ENCODE results near the gene CCL16.
A peak's percentile ranks its signal among the peaks of the same experiment; 100 is the strongest.

The CCL16 gene

GRCh38 chr17:35986643-35987042, 5.3 kb upstream of the CCL16 start, which contains the start of gene CCL14:
Gene CCL14 (minus strand): TSS chr17:35986729. CDS start chr17:35986649, 80 bp downstream.
- no peak for DNase-seq (ENCODE audit: low read depth)

DNA sequence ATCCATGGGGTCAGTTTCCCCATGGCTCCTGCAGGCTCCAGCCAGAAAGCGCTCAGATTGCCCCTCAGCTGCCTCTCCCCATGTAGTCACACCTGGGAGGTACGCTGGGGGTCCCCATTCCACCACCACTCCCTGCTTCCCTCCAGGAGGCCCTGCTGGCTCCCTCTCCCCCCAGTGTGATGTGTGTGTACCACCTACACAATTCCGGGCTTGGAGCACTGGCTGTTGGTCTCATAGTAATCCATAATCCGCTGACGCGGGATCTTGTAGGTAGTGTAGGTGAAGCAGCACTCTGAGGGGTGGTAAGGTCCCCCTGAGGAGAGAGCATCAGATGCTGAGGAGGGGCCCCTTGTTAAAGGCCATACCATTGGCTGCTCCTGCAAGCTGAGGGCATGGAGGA, 2.8 kb upstream of the CCL16 start:
- no peak for DNase-seq (ENCODE audit: low read depth)

DNA sequence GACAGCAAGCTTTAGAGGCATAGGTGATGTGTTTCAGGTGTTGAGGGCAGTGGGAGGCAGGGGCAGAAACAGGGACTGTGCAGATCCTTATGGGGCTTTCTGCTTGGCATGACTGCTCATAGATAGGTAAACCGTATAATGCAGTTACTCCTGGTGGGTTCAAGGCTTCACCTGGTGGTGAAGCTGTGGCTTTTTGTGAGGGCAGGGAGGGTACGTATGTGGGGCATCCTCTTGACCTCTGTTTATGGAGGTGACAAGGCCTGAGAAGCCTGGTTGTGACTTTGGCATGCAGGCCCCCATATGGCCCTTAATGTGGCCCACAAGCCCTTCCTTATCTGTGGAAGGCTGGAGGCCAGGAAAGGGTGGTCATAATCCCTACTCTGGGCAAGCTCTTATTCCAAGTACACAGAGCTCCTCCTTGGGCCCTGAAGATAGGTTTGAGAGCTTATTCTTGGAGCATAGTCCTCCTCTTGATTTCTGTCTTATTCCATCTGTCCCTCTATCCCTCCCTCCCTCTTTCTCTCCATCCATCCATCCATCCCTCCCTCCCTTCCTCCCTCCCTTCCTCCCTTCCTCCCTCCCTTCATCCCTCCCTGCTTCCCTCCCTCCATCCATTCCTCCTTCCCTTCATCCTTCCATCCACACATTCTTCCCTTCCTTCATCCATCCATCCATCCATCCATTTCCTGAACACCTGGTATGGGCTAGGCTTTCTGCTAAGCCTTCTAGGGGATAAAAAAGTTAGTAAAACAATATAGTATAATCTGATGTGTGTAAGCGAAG, 1.3 kb upstream of the CCL16 start:
- no peak for DNase-seq (ENCODE audit: low read depth)

- DNase-seq (ENCODE audit: low read depth) = no peak
Measured at GRCh38 chr17:35981908-35982330, 622 bp upstream of the CCL16 start.

- DNase-seq (ENCODE audit: low read depth) = no peak
Measured at GRCh38 chr17:35978346-35978745, 3.0 kb downstream of the CCL16 start.

DNA sequence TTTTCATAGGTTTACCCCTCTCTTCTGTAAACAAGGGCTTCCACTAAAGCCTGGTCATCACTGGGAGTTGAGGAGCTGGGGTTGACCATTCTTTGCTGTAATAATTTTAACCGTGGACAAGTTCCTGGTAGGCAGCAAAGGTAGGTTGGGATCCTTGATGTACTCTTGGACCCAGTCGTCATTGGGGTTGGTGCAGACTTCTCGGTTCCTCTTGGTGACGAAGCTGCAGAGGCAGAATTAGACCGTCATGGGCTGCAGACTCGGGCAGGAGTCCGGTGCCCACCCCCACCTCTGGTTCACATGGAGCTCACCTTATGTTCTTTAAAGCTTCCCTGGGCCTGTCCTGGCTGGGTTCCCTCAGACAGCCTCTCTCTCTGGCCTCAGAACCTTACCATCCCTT, 3.8 kb downstream of the CCL16 start:
- DNase-seq (ENCODE audit: low read depth) = no peak

- no peak for DNase-seq (ENCODE audit: low read depth)
Measured at GRCh38 chr17:35973333-35974260, 7.7 kb downstream of the CCL16 start.

DNA sequence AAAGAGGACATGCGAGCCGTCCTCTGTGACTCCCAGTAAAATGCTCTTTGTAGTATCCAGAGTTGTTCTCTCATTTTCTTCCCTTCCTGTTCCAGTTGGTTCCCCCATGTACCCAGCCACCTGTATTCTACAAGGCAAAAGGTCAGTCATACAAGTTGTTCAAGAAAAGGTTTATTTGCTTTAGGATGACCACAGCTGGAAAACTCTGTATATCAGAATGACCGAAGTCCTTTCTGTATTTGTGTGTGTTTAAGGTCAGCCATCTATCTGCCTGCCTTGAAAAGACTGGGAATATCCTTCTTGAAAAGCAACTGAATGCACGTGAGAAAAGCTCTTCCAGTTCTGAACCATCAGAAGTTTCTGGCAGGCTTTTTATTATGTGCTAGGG, 8.4 kb downstream of the CCL16 start:
- DNase-seq (ENCODE audit: low read depth) = no peak

GRCh38 chr17:35972535-35972934, 8.8 kb downstream of the CCL16 start:
- no peak for DNase-seq (ENCODE audit: low read depth)

DNA sequence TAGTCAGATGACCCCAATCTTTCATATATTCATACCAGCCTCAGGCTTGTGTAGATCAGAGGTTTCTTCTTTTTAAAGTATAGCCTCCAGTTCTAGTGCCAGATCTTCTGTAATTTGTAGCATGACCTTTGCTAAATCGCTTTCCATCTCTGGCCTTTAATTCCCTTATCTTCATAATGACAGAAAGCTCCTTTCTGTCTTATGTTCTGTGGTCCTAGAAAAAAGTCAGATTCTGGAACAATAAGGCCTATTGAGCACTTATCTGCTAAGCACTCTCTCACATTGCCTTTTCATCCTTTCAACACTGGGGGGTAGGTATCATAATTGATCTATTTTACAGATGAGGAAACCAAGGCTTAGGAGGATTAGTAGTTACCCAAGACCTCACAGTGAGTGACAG, 9.2 kb downstream of the CCL16 start:
- DNase-seq (ENCODE audit: low read depth) = no peak

GRCh38 chr17:35969558-35970380, 11.5 kb downstream of the CCL16 start:
- peak; percentile 54 for DNase-seq (ENCODE audit: low read depth)

GRCh38 chr17:35968520-35969054, 12.7 kb downstream of the CCL16 start:
- no peak for DNase-seq (ENCODE audit: low read depth)

GRCh38 chr17:35965272-35965671, 16.0 kb downstream of the CCL16 start:
- DNase-seq (ENCODE audit: low read depth) = no peak

- no peak for DNase-seq (ENCODE audit: low read depth)
Measured at GRCh38 chr17:35963663-35964062, 17.6 kb downstream of the CCL16 start.

DNA sequence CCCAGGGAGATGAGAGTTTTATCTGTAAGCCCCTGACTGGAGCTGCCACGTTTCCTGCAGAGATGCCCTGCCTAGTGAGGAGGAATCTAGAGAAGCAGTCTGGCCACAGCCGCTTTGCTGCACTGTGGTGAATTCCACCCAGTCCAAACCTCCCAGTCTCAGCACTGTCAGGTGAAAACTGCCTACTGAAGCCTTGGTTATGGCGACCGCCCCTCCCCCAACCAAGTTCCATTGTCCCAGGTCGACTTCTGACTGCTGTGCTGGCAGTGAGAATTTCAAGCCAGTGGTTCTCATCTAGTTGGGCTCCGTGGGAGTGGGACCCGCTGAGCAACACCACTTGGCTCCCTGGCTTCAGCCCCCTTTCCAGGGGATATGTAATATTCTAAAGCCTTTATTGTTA, 27.6 kb downstream of the CCL16 start:
- DNase-seq (ENCODE audit: low read depth) = no peak

DNA sequence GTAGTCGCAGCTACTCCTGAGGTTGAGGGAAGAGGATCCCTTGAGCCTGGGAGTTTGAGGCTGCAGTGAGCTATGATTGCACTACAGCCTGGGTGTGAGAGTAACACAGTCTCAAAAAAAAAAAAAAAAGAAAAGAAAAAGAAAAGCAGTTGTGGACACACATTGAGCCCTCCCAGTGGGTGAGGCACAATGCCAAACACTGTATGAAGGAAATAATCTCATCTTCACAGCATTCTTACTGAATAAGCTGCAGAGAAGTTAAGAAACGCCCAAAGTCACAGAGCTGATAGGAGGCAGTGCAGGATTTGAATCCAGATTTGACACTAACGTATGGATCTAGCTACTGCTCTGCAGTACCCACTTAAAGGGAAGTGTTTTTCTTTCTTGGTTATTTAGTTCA, 31.9 kb downstream of the CCL16 start:
- DNase-seq (ENCODE audit: low read depth) = no peak

DNA sequence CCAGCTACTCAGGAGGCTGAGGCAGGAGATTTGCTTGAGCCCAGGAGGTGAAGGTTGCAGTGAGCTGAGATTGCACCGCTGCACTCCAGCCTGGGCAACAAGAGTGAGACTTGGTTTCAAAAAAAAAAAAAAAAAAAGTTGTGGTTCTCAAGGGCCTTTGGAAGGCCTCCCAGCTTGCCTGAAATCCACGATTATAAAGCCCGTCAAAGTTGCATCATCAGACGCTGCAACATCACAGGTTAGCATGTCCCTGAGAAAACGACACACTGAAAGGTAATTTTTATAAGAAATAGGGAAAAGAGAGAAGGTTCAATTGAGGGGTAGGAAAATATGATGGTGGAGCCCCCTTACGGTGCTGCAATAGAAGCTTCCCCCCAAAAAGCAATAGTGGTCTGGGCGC, 33.2 kb downstream of the CCL16 start:
- no peak for DNase-seq (ENCODE audit: low read depth)

GRCh38 chr17:35947156-35947585, 34.1 kb downstream of the CCL16 start:
- DNase-seq (ENCODE audit: low read depth) = peak; percentile 15

DNA sequence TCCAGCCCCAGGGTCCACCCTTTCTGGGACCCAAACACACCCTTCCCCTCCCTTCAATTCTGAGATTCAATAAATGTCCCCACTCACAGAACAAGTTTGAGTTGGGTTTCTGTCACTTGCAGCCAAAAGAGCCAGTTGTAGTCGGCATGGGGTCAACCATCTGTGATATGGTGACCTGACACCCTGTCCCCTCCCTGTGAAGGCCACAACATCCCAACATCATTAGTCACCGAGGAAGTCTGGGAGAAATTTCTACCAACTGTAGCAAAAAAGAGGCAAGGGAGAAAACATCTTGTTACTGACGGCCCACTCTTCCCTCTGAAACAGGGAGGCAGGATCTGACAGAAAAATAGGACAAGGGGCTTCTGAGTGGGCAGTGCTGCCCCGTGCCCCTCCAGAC, 37.1 kb downstream of the CCL16 start:
- DNase-seq (ENCODE audit: low read depth) = no peak

- DNase-seq (ENCODE audit: low read depth) = no peak
Measured at GRCh38 chr17:35943537-35943936, 37.8 kb downstream of the CCL16 start, which contains the start of gene LYZL6. Gene LYZL6 (minus strand): TSS chr17:35943713. CDS start chr17:35939356, 4,357 bp downstream.

DNA sequence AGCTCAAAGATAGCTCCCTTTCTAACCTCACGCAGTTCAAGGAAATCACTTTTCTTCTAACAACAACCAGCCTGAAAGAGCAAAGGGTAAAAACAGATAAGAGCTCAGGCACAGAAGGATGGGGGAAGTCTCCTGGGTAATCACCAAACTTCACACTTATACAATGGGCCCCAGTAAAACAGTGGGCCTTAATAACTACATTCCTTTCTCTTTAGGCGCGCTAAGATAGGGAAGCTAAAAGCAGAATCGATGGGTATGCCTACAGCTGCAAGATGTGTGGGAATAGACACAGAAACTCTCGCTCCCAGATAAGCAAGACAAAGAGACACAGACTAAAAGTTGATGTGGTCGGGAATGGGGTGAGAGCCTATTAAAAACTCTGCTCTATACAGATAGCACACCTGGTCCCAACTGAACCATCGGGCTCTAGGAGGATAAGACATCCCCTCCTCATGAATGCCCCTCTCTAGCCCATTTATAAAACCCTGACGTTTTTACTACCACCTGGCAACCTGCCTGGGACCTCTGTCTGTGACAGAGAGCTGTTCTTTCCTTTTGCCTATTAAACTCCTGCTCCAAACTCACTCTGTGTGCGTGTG, 38.6 kb downstream of the CCL16 start:
- DNase-seq (ENCODE audit: low read depth) = no peak
